ENCODE data around the gene KCNE5. TPM values are rescaled to one million over a fixed set of nuclear protein-coding genes. Genes with fewer than 3 reads are reported as not detected.
"Not testable (repeated sequence)": the region's sequence is repeated elsewhere in the genome, so short reads cannot be mapped to it uniquely, and the experiment has no call there.

Gene KCNE5, protein sequence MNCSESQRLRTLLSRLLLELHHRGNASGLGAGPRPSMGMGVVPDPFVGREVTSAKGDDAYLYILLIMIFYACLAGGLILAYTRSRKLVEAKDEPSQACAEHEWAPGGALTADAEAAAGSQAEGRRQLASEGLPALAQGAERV
- total RNA-seq: 0.26 TPM

DNA sequence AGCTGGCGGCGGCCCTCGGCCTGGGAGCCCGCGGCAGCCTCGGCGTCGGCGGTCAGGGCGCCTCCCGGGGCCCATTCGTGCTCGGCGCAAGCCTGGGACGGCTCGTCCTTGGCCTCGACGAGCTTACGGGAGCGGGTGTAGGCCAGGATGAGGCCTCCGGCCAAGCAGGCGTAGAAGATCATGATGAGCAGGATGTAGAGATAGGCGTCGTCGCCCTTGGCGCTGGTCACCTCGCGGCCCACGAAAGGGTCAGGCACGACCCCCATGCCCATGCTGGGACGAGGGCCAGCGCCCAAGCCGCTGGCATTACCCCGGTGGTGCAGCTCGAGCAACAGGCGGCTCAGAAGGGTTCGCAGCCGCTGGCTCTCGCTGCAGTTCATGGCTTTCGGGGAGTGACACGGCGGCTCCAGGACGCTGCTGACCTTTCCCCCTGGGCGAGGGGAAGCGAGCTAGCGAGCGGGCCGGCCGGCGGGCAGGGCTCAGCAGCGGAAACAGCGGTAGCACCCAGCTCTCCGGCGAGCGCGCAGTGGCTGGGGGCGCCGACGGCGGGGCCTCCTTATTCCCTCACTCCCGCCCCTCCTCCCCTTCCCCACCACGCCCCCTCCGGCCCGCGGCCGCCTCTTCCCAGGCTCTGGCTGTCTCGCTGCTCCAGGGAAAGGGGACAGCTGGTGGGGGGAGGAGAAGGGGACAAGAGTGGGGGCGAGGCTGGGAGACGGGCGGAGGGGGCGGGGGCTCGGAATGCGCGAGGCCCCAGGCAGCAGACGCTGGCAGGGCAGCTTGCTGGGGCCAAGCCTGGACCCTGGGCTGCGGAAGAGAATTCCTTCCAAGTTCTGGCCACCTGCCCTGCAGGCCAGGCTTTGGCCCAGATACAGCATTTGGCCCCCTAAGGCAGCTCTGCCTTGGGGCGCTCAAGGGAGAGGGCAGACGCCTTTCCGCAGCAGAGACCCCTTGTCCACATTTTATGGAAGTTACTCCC lies at the start of gene KCNE5:
KCNE5 (minus strand) TSS at position 532 of the 976 bp plus-strand sequence; CDS start at position 380, 152 bp downstream.
- DNase-seq (ENCODE audit: low spot score): no peak

DNA sequence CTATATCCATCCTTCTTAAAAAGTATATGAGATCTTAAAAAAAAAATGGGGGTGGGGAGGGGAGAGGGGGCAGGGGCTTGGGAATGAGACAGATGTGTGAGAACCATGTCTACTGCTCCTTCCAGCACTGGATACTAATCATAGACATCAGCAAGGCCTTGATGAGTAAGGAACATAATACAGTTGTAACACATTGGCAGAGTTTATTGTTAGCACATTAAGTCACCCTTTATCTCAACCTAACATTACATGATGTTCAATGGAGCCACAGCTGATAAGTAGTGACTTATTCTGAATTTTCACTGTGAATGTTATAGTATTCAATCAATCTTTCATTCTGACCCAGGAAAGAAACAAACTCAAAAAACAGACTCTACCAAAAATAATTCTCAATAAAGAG lies 47.3 kb upstream of the KCNE5 start:
- DNase-seq (ENCODE audit: low spot score): no peak

DNA sequence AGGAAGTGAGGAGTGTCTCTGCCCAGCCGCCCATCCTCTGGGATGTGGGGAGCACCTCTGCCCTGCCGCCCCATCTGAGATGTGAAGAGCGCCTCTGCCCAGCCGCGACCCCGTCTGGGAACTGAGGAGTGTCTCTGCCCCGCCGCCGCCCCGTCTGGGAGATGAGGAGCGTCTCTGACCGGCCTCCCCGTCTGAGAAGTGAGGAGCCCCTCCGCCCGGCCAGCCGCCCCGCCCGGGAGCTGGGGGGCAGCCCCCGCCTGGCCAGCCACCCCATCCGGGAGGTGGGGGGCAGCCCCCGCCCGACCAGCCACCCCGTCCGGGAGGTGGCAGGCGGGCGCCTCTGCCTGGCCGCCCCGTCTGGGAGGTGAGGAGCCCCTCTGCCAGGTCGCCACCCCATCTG lies 46.2 kb upstream of the KCNE5 start:
- DNase-seq (ENCODE audit: low spot score): not testable (repeated sequence)

DNA sequence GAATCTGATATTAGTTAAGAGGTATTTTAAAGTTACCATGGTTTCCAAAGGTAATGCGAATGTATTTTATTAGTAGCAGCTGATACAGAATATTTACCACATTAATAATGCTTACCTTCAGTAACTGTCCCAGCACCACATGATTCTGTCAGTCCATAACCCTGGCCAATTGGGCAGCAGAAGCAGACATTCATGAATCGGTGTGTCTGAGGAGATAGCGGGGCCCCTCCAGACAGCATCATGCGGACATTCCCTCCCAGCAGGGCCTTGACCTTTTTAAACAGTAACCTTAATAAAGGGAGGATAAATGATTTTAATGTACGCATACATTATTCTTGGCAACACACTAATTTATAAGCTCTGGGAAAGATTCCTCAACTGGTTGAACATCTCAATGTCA lies 43.0 kb upstream of the KCNE5 start:
- no peak for DNase-seq (ENCODE audit: low spot score)

DNA sequence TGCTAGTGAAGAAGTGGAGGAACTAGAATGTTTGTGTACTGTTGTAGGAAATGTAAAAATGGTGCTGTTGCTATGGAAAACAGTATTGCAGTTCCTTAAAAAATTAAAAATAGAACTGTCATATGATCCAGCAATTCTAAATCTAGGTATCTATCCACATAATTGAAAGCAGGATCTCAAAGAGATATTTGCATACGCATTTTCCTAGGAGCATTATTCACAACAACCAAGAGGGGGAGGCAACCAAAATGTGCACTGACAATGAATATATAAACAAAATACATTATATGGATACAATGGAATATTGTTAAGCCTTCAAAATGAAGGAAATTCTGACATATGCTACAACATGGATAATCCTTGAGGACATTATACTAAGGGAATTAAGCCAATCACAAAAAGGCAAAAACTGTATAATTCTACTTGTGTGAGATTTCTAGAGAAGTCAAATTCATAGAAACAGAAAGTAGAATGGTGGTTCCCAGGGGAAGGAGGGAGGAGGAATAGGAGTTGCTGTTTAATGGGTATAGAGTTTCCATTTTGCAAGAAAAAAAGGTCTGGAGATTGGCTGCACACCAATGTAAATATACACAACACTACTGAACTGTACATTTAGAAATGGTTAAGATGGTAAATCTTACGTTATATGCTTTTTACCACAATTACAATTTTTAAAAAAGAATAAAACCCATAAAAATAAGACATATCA lies 35.6 kb upstream of the KCNE5 start:
- no peak for DNase-seq (ENCODE audit: low spot score)

DNA sequence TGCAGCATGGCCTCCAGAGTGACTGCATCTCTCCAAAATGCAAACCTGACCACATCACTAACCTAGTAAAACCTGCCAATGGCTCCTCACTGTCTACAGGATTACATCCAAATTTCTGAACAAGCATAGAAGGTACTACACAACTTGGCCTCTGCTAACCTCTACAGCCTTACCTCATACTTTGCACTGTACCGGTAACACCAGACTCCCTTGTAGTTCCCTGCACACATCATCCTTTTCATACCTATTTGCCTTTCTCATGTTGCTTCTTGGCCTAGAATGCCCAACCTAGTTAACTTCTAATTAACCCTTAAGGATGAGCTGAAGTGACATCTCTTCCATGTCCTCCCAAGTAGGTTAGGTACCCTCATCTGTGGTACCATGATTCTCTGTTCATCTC lies 33.4 kb upstream of the KCNE5 start:
- no peak for DNase-seq (ENCODE audit: low spot score)

DNA sequence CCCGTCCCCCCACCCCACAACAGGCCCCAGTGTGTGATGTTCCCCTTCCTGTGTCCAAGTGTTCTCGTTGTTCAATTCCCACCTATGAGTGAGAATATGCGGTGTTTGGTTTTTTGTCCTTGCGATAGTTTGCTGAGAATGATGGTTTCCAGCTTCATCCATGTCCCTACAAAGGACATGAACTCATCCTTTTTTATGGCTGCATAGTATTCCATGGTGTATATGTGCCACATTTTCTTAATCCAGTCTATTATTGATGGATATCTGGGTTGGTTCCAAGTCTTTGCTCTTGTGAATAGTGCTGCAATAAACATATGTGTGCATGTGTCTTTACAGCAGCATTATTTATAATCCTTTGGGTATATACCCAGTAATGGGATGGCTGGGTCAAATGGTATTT lies 32.4 kb upstream of the KCNE5 start:
- DNase-seq (ENCODE audit: low spot score): not testable (repeated sequence)

DNA sequence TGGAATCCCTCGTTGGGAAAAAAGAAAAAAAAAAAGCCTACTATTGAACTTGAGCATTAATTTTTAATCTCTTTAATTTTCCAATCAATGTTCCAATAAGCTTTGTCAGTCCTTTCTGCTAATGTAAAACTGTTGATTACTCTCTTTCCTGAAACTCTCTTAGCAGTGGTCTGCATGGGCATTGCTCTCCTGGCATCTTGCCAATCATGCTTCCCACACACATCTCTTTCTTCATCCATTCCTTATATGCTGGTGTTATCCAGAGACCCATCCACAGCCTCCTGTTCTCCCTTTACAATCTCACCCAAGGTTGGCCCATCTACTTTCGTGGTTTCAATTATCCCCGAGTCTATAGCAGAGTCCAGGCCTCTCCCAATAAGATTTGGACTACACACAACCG lies 31.8 kb upstream of the KCNE5 start:
- DNase-seq (ENCODE audit: low spot score): no peak

DNA sequence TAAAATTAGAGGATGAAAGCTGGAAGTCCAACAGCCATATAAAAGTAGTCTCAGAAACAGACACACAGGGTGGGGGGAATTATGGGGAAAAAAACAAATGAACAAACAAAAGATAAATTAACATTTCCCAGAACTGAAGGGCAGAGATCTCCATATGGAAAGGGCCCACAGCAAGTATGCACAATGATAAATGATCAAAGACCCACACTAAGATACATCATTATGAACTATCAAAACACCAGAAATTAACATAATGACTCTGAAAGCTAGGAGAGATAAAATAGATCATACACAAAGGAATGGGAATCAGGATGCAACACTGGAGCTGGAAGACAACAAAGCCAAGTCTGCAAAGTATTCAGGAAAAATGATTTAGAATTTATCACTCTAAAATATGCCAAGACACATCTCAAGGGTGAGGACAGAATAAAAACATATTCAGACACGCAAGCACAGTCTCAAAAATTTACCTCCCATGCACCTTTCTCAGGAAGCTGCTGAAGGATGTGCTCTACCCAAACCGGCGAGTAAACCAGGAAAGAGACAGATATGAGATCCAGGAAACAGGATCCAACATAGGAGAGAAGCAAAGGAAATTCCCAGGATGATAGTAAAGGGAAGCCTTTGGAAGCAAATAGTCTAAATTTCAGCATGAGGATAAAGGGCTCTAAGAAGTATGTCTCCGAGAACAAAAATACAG lies 30.7 kb upstream of the KCNE5 start:
- no peak for DNase-seq (ENCODE audit: low spot score)

DNA sequence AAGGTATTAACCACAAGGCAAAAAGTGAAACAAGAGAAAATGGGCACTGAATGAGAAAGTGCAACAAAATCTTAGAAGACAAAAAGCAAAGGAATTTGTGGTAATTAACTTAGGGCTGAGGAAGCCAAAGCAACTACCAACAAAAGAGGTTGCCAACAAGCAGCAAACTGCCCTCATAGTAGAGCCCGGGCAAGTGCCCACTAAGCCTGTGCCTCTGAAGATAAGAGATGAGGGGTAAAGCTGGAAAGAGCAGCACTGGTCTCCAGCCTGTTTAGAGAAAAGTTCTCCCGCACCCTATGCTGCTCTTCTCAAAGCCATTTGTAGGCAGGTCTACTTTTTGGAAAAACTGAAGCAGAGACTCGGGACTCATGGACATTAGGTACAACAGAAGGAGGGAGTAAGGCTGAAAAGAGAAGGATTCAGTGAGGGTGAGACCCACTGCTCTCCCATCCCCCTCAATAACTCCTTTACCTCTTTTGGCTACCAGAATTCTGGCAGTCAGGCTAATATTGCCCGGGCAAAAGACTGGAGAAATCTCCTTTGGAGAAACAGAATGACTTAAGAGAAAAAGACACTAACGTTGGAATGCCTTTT lies 29.6 kb upstream of the KCNE5 start:
- DNase-seq (ENCODE audit: low spot score): no peak

DNA sequence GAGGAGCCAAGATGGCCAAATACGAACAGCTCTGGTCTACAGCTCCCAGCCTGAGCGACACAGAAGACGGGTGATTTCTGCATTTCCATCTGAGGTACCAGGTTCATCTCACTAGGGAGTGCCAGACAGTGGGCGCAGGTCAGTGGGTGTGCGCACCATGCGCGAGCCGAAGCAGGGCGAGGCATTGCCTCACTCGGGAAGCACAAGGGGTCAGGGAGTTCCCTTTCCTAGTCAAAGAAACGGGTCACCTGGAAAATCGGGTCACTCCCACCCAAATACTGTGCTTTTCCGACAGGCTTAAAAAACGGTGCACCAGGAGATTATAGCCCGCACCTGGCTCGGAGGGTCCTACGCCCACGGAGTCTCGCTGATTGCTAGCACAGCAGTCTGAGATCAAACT lies 19.7 kb upstream of the KCNE5 start:
- not testable (repeated sequence) for DNase-seq (ENCODE audit: low spot score)

DNA sequence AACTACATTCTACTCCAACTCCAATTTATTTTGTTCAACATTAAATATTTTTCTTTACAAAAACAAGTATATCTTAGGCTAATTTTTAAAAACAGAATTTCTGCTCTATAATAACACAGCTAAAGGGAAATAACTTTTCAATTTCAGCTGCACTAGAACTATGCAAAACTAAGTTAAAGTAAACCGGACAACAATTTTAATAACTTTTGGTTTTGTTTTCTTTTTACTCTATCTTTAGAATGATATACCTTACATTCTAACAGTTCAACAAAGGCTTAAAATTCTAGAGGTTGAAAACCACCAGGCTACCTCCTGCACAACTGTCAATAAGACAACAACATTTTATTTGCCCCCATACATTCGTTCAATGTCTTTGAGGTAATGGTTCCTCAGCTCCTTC lies 18.7 kb upstream of the KCNE5 start:
- no peak for DNase-seq (ENCODE audit: low spot score)

DNA sequence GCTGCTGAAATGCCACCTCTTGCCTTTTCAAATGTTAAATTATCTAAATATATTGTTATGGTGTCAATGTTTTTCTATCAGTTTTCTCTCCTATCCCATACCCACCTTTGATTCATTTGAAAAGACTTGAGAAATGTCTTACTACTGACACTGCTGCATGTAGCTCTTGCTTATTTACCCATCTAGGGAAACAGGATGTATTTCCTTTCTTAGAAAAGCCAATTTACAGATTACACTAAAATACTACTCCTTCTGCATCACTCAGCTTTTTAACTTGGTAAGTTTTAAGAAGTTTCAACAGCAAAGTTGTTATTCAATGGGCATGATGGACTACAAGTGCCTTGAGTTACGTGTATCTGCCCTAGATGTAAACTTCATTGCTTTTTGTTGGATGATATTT lies 13.2 kb upstream of the KCNE5 start:
- DNase-seq (ENCODE audit: low spot score): no peak

DNA sequence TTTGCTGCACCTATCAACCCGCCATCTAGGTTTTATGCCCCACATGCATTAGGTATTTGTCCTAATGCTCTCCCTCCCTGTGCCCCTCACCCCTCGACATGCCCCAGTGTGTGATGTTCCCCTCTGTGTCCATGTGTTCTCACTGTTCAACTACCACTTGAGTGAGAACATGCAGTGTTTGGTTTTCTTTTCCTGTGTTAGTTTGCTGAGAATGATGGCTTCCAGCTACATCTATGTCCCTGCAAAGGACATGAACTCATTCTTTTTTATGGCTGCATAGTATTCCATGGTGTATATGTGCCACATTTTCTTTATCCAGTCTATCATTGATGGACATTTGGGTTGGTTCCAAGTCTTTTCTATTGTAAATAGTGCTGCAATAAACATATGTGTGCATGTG lies 12.5 kb upstream of the KCNE5 start:
- DNase-seq (ENCODE audit: low spot score): not testable (repeated sequence)

DNA sequence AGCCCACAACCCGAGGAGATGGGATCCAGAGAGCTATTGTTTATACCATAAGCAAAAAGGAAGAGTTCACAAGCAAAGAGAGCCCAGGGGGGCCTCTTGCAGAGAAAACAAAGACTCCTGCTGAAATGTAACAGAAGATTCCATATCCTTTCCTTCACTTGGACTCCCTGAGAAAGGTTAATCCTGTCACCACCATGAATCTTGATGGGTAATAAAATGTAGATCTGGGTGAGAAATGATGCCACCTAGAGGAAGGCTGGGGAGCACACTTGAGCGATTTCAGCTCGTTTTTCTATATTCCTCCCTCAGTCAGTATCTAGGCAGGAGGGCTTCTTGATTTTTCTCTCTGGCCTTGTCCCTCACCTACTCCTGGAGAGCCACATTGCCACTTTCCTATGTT lies 10.2 kb upstream of the KCNE5 start:
- no peak for DNase-seq (ENCODE audit: low spot score)

DNA sequence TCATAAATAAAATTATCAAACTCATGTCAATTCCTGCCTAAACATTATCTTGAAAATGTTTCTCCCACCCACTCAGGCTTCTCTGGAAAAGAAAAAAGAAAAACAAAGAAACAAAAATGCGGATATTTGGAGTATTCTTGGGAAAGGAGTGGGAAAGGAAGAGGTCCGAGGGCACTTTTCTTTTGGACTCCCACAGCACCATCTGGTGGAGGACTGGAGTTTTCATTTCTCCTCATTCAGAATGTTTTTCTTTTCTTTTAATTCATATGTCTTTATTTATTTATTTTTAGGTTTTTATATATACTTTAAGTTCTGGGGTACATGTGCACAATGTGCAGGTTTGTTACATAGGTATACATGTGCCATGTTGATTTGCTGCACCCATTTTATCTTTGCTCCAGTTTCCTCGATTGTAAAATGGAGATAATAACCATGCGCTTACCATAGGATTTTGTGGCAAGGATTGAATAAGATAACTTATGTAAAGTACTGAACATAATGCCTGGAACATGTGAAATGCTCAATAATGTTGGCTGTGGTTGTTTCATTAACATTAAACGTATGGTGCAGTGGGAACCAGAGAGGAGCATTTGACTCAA lies 8.0 kb upstream of the KCNE5 start:
- DNase-seq (ENCODE audit: low spot score): no peak

DNA sequence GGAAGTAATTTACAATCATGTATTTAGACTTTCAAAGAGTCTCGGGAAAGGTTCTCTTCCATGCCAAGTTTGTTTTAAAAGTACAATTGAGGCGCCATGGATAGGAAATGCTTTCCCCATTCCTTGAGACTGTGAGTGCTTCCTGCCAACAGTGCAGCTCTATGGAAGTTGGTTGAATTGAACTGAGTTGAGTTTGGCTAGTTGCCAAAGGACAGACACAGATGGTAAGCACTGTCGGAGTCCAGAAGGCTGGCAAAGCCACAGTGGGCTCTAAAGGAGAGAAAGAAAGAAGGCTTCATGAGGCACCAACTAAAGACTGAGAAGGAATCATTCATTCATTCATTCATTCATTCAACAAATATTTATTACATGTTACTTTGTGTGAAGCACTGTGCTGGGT lies 4.3 kb upstream of the KCNE5 start:
- no peak for DNase-seq (ENCODE audit: low spot score)

DNA sequence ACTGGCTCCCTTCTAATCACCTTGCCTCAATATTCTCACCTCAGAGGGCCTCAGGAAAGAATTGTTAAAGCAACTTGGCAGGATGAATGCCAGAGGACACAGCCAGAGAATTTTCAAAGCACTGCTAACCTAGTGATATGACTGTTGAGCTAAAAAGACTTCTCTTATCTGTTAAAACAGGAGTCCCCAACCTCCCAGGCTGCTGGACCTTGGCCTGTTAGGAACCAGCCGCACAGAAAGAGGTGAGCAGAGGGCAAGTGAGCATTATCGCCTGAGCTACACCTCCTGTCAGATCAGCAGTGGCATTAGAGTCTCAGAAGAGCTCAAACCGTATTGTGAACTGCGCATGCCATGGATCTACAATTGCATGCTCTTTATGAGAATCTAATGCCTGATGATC lies 1.7 kb upstream of the KCNE5 start:
- DNase-seq (ENCODE audit: low spot score): no peak

DNA sequence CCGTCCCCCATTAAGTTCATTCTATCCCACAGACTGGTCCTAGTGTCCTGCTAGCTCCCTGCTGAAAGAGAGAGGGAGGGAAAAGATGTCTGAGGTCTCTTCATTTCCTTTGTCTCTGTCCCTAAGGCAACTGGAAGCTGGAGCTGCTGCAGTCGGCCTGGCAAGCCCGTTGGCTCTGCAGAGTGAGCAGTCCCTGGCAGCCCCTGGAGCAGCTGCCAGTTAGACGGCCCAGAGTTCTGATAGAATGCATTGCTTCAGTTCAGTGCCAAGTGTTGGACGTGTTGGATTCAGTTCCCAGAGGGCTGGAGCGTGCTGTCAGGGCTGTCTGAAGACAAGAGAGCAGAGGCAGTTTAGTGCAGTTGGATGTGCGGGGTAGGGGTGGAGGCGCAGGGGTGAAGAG lies 975 bp downstream of the KCNE5 start:
- no peak for DNase-seq (ENCODE audit: low spot score)

DNA sequence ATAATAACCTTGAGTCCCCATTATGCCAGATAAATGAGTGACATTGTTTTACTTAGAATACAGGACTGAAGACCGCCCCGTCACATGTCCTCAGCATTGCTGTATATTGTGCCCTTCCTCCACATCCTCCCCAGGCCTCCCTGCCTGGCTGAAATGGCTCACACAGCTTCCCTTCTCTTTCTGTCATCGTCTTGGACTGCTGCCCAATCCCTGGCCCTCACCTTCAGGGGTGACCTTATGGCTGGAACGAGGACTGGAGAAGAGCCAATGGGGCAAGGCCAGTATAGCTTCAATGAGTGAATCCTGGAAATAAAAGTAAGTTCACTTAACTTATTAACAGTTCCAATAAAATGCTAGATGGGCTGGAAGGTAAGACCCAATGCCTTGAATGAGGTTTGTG lies 2.7 kb downstream of the KCNE5 start:
- no peak for DNase-seq (ENCODE audit: low spot score)

DNA sequence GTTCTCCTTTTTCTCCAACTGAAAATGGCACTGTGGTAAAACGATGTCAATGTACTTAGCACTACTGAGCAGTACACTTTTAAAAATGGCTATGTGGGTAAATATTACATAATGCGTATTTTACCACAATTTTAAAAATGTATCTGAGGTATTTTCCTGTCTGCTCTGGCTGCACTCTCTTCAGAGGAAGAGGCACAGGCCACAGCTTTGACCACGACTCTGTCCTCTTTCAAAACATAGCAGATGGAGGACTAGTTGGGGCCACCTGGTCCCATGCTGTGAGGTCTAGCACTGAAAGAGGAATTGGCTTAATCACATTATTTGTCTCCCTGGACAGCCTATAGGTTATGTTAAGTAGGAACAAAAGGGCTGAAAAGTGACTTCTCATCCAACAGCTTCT lies 5.2 kb downstream of the KCNE5 start:
- no peak for DNase-seq (ENCODE audit: low spot score)

Measured in ureter (tissue), 1 donor.